HG02798 (cell line): ENCODE data around the gene MCEMP1.
"Not testable (repeated sequence)": the region's sequence is repeated elsewhere in the genome, so short reads cannot be mapped to it uniquely, and the experiment has no call there.

Source experiments
- ATAC-seq: cut with Tn5 transposase; IDR thresholded peaks from one replicate; pipeline ENCODE4 v1.9.1; 2021; ENCODE audit warnings: mild to moderate bottlenecking; ENCODE audit not compliant: unreplicated experiment, poor library complexity

Gene MCEMP1

DNA sequence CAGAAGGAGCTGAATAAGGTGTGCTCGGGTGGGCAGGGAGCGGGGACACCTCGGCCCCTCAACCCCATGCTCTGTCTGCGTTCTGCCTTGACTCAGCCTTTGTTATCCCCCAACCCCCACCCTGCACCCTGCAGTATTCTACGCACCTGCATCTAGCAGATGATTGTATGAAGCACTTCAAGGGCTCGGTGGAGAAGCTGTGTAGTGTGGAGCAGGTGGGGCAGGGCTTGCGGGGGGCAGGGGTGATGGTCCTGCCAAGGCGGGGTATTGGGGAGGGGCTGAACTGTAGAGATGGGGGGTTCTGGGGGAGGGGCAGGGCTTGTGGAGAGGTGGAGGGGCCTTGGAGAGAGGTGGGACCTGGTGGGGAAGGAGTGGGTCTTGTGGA lies 33.9 kb upstream of the MCEMP1 start:
- ATAC-seq, result no peak

DNA sequence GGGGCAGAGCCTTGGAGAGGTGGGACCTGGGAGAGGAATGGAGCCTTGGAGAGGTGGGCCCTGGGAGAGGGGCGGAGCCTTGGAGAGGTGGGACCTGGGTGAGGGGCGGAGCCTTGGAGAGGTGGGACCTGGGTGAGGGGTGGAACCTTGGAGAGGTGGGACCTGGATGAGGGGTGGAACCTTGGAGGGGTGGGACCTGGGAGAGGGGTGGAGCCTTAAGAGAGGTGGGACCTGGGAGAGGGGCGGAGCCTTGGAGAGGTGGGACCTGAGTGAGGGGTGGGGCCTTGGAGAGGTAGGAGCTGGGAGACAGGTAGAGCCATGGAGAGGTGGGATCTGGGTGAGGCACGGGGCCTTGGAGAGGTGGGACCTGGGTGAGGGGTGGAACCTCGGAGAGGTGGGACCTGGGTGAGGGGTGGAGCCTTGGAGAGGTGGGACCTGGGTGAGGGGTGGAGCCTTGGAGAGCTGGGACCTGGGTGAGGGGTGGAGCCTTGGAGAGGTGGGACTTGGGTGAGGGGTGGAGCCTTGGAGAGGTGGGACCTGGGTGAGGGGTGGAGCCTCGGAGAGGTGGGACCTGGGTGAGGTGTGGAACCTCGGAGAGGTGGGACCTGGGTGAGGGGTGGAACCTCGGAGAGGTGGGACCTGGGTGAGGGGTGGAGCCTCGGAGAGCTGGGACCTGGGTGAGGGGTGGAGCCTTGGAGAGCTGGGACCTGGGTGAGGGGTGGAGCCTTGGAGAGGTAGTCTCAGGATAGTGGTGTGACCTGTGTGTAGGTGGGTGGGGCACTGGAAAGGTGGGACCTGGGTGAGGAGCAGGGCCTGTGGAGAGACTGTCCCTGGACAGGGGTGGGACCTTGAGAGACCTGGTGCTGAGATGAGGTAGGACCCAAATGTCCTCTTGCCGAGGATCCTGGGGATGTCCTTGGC lies 33.0 kb upstream of the MCEMP1 start:
- ATAC-seq, result not testable (repeated sequence)

DNA sequence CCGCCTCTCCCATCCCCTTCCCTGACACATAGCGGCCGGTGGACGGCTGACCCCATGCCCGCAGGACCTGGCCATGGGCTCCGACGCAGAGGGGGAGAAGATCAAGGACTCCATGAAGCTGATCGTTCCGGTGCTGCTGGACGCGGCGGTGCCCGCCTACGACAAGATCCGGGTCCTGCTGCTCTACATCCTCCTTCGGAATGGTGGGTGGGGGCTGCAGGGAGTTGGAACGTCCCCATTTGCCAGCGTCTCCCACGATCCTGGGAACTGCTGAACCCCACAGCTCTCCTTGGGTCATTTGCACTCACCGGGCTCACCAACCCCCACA lies 32.4 kb upstream of the MCEMP1 start:
- no peak for ATAC-seq

DNA sequence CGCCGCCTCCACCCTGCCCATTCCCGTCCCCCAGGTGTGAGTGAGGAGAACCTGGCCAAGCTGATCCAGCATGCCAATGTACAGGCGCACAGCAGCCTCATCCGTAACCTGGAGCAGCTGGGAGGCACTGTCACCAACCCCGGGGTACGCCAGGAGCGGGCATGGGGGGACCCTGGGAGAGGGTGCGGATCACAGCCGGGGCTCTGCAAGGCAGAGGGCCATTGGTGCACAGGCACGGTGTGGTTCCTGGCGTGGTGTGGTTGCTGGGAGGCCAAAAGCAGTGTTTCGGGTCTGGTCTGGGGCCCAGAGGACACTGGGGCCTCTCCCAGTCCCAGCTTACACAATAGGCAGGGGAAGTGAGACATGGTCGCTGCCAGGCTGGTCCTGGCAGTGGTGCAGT lies 31.7 kb upstream of the MCEMP1 start:
- no peak for ATAC-seq

DNA sequence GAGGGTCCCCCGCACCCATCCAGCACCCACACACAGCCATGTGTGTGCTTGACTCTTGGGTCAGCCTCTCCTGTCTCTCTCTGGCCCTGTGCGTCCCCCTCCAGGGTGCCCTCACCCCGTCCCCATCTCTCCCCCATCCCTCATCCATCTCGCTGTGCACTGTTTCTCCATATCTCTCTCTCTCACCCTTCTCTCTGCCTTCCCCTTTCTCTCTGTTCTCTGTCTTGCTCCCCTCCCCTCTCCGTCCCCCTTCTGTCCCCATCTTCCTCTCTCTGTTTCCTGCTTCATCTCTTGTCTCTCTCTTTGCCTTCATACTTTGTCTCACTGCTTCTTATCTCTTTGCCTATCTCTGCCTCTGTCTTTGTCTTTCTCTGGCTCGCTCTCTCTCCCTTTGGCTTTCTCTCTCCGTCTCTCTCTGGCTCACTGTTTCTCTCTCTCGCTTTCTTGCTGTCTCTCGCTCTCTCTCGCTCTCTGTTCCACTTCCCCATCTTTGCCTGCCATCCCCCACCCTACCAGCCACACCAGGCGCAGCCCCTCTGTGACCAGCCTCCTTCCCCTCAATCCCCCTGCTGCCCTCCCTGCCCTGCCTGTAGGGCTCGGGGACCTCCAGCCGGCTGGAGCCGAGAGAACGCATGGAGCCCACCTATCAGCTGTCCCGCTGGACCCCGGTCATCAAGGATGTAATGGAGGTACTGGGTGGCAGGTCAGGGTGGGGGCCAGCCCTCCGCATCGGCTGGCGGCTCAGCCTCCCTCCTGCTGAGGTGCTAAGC lies 31.0 kb upstream of the MCEMP1 start:
- no peak for ATAC-seq

DNA sequence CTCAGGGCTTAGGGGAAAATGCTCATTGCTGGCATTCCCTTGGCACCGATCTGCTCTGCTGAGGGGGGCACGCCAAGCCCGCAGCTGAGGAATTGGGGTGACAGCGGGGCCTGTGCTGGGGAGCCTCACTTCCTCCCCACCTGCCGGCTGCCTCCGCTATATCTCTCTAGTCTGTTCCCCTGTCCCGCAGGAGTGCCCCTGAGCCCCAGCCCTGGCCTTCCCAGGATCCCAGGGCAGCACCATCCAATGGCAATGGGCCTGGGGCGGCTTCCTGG lies 30.5 kb upstream of the MCEMP1 start:
- no peak for ATAC-seq

DNA sequence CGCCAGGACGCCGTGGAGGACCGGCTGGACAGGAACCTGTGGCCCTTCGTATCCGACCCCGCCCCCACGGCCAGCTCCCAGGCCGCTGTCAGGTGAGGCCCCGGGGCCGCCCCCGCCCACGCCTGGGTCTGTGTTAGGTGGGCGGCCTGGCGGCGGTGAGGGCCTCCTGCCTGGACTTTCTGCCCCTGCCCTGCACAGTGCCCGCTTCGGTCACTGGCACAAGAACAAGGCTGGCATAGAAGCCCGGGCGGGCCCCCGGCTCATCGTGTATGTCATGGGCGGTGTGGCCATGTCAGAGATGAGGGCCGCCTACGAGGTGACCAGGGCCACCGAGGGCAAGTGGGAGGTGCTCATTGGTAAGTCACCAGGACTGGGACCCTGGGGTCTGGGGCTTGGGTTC lies 29.7 kb upstream of the MCEMP1 start:
- ATAC-seq, result no peak

DNA sequence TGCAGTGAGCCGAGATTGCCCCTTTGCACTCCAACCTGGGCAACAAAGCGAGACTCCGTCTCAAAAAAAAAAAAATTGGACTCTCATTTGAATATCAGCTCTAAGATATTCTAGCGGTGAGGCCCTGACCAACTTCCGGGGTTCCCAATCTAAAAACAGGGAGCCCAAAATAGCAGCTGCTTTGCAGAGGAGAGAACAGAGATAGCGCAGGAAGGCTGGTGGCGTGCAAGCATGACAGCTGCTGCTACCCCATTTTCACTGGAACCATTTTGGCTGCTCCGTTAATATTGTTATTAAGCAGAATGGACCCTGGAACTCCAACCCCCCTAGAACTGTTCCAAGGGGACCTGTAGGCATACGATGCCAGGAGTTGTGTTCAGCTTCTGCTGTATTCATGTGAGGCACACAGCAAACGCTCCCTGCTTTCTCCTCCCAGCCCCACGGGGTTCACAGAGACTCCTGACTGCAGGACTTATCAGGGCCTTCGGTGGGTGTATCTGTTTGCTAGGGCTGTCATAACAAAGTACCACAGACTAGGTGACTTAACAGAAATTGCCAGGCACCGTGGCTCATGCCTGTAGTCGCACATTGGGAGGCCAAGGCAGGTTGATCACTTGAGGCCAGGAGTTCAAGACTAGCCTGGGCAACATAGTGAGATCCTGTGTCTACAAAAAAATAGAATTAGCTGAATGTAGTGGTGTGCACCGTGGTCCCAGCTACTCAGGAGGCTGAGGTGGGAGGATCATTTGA lies 28.4 kb upstream of the MCEMP1 start:
- no peak for ATAC-seq

DNA sequence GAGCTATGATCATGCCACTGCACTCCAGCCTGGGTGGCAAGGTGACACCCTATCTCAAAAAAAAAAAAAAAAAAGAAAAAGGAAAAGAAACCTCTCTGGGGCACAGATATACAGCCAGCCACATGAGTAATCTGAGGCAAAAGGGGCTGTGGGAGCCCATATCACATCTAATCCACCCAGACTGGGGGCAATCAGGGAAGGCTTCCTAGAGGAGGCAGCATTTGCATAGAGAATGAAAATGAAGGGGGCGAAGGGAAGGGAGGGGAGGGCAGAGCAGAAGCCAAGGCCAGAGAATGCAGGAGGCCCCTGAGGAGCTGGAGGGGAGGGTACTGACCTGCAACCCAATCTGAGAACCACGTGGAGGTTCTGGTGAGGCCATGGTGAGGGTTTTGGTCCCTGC lies 26.7 kb upstream of the MCEMP1 start:
- ATAC-seq, result no peak

DNA sequence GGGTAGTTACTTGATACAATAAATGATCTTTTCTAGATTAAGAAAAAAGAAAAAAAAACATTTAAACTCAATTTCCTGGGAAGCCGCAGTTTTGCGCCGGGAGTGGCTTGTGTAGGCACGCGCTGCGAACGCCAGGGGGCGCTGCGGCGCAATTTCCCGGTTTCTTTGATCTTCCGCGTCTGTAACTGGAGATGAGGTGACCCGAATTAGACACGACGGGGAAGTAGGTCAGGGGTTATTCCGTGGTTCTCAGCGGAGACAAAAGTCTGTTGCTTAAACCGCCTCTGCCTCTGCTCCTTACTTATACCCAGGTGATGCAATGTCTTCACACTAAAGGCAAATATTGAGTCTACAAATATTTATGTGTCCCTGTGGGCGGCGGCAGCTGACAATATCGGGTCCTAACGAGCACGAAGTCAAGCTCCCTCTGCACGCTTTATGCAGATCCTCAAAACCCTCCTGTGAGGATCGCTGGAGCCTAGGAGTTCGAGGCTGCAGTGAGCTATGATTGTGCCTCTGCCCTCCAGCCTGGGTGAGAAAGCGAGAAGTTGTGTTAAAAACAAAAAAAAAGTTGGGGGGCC lies 24.7 kb upstream of the MCEMP1 start:
- ATAC-seq, result peak; percentile 55

DNA sequence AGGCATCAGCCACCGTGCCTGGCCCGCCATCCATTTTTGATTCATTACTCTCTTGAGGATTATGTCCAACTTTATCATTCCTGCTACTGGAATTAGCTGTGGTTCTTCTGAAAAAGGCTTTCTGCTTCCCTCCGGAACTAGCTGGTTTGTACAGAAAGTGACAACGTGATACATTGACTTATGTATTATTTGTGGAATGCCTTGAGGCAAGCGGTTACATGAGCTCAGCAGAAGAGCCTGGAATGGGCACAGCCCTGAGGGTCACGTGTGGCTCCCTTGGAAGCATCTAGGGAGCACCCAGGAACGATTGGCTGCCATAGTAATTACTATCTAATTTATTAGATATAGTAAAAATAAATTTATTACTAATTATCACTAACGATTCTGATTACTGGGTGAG lies 22.5 kb upstream of the MCEMP1 start:
- ATAC-seq, result no peak

DNA sequence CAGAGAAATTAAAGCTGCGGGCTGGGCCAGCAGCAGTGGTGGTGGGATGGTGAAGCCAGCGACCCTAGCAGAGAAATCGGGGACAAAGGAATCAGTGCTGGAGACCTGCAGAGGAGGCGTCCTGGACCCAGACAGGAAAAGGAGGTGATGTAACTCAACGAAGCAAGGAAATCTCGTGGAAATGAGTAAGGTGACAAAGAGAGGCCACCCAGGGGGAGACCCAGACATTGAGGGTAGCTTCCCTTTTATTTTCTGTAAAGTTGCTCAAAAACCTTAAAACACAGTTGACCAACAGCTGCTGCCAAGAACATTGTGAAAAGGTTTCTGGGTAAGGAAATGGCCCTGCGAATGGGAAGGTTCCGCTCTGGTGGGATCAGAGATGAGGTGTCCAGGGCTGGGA lies 21.3 kb upstream of the MCEMP1 start:
- no peak for ATAC-seq

DNA sequence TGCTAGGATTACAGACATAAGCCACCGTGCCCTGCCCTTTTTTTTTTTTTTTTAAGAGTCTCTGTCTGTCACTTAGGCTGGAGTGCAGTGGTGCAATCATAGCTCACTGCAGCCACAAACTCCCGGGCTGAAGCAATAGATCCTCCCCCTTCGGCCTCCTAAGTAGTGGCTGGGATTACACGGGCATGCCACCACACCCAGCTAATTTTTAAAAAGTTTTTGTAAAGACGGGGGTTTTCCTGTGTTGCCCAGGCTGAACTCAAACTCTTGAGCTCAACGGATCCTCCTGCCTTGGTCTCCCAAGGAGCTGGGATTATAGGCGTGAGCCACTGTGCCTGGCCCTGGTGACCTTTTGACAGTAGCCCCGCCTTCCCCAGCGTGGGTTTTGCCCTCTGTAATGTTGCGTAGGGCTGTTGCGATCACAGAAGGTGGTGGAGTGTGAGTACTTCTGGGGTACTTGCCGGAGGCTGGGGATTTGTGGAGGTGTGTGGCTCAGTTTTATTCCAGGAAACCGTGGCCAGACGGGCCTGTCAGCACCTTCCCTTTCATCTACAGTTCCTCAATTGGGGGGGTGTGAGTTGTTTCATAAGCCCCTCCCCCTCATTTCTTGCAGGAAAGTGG lies 19.6 kb upstream of the MCEMP1 start:
- no peak for ATAC-seq

DNA sequence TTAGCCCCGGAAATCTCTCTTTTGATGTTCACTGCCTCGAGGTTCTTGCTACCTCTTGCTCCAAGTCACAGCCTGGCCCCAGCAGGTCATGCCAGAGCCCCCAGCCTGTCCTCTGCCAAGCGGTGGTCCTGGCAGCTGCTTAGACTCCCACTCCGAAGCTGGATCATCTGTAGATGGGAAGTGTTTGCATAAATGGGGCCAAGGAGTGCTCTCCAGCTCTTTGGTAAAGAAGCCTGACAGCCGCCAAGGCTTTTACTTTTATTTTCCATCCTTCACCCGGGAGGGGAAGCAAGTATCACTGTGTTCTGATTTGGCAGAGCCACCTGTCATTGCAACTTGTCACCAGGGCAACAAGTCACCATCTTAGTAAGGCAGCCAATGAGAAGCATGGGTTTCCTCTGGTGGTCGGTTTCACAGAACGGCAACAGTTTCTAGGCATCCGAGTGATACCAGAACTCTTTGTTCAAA lies 18.6 kb upstream of the MCEMP1 start:
- peak; percentile 75 for ATAC-seq

DNA sequence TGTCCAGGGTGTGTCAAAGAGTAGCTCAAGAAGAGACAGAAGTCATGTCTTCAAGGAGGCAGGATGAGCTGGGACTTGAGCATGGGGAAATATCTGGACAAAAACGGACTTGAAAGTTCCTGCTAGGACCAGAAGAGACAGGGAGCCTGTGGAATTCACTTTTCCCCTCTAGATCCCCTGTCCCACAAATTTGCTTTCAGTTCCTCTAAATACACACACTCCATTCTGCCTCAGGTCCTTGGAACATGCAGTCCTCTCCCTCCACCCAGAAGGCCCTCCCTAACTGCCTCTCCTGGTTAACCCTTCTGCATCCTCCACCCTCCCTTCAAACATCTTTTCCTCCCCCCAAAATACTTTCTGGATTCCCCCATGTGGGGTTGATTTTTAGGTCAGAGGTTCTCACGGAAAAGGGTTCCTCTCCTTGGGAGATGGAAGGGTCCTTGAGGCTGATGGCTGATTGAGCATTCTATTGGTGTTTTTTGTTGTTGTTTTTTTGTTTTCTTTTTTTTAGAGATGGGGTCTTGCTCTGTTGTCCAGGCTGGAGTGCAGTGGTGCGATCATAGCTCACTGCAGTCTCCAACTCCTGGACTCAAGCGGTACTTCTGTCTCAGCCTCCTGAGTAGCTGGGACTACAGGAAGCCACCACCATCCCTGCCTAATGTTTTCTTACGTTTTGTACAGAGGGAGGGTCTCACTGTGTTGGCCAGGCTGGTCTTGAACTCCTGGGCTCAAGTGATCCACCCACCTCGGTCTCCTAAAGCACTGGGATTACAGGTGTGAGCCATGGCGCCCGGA lies 14.9 kb upstream of the MCEMP1 start:
- no peak for ATAC-seq

DNA sequence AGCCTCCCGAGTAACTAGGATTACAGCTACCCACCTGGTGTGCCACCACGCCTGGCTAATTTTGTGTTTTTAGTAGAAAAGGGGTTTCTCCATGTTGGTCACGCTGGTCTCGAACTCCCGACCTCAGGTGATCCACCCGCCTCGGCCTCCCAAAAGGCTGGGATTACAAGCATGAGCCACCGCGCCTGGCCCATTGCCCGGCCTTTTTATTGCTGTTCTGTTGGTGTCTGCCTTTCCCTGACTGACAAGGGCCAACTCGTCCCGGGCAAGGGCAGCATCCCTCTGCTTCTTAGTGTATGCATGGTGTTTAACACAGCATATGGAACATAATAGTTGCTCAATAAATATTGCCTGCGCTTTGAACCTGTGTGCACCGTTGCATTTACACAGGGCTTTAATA lies 14.2 kb upstream of the MCEMP1 start:
- no peak for ATAC-seq

DNA sequence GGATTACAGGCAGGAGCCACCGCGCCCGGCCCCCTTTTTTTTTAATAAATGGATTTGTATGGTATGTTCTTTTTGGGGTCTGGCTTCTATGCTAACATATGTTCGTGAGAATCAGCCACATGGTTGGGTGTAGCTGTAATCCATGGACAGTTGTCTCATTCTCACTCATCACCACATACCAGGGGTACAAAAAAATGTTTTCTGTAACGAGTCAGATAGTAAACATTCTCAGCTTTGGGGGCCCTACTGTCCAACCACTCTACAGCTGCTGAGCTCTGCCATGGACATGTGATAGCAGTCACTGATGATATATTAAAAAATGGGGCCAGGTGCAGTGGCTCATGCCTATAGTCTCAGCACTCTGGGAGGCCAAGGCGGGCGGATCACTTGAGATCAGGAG lies 13.2 kb upstream of the MCEMP1 start:
- no peak for ATAC-seq

DNA sequence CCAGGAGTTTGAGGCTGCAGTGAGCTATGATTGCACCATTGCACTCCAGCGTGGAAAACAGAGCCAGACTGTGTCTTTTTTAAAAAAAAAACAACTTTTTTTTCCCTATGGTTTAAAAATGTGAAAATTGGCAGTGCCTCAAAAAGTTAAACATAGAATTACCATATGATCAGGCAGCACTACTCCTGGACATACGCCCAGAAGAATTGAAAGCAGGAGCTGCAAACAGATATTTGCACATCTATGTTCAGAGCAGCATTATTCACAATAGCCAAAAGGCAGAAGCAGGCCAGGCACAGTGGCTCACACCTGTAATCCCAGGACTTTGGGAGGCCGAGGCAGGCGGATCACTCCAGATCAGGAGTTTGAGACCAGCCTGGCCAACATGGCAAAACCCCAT lies 11.8 kb upstream of the MCEMP1 start:
- ATAC-seq, result no peak

DNA sequence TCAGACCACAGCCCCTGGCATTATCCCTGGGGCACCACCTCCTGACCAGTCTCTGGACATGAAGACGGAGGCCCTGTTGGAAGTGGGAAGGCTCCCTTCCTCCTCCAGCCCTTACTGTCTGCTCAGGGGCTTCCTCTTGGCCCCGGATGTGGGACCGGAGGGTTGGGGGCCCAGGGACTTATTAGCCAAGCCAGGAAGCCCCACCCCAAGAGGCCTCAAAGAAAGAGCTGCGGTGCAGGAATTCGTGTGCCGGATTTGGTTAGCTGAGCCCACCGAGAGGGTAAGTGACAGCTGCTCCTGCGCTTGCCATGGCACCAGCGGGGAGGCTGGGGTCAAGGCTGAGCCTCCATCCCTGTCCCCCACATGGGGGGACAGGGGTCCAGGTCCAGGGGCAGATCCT lies 8.0 kb upstream of the MCEMP1 start, which contains the start of gene RETN:
RETN (plus strand) TSS at position 208 of the 400 bp plus-strand sequence. CDS start 278 bp downstream, outside the sequence.
- ATAC-seq, result no peak

DNA sequence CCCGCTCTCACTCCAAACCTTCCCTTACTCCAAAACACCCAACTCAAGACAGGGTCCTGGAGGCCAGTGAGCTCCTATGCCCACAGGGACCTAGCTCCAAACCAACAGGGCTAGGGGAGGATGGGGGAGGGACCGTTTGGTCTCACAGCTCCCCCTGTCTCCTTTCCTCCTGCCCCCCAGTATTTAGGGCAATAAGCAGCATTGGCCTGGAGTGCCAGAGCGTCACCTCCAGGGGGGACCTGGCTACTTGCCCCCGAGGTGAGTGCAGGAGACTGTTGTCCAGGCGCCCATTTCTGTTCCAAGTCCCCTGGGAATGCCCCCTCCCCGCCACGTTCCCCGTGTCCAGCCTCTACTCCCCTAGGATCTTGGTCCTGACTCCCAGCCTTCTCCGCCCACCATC lies 7.2 kb upstream of the MCEMP1 start:
- no peak for ATAC-seq
